NCI-H446 (cell line): Measurements from ENCODE around the gene KCNQ1.

Experiments
- DNase-seq, 2 experiments: peaks; one replicate each; lab custom pipeline; 2025; lab: John Stamatoyannopoulos, UW

The KCNQ1 gene

DNA sequence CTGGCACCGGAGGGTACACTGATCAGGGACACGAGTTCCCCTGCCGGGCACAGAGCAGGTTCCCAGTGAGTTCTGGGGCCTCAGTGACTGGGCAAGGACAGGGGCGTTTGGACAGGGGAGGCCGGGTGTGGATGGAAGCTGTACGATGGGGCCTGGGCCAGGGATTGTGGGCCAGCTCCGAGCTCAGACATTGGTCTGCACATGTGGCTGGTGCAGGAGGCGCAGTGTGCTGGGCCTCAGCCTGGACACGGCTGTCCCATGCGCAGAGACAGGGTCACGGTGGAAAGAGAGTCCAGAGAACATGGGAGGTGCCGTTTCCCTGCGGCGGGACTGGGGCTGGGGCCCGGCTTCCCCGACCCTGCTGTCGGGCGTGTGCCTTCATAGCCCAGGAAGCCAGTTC lies 380.0 kb downstream of the KCNQ1 start:
- no peak for DNase-seq

DNA sequence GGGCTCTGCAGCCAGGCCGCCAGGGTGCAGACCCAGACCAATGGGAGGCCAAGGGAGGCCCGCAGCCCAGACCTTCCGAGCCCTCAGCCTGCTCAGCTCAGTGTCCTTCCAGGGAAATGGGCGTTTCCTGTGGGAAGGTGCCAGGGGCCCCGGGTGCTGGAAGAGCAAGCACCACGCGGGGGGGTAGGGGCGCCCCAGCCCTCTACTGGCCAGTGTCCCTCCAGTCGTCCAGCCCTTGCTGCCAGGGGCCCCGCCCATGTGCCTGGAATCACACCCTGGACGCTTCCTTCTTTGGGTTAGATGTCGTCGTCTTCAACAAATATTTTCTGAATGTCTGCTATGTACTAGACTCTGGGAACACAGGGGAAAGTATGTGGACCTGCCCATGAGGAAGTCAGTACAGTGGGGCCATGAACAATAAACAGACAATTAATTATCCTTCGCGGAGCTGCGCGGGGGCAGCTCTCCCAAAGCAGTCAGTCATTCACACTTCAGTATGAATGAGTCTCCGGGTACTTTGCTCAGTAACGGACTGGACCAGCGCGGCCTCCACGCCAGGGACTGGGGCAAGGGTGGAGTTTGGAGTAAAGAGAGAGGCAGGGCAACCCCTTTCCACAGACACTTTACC lies 380.6 kb downstream of the KCNQ1 start:
- no peak for DNase-seq

DNA sequence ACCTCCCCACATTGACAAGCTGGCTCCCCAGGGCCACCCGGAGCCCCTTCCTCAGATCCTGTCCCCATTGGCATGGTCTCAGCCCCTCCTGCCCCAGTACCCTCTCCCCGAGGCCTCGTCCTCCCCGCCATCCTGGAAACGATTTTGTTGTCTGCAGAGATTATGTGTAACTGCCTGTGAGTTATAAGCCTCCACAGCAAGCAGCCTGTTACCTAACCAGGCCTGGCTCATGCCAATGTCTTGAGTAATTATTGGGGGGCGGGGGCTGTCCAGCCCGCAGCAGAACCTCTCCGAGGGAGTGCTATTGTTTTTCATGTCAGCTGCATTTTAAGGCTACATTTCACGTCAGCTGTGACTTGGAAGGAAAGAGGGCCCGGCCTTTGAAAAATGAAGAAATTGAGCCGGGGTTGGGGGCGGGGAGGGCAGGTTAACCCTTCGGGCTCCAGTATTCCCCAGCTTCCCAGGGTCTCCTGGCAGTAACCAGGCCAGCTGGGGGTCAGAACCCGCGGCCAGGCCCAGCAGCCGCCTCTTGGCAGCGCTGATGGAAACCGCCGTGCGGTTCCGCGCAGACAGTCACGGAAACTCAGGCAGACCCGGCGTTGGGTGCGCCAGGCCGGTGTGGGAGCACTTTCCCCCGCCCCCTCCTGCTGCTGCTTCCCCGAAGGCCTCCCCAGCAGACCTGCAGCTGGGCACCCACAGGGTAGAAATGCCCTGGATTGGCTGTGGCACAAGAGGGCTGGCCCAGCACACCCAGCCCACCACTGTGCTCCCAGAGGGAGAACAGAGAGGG lies 381.3 kb downstream of the KCNQ1 start:
- DNase-seq: no peak

DNA sequence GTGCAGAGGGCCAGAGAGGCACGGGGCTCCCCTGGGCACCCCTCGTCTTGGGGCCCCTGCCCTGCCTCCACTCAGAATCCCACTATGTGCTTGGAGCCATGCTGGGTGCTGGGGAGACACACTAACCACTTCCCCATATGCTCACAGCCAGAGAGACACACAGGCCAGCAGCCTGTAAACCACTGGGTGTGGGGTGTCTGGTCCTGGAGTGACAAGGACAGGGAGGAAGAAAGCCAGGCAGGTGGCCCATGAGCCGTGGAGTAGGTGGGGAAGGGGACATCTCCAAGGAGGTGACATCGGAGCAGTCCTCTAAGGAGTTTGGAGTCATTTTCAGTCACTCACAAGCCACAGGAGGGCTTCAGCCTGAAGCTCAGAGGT lies 381.9 kb downstream of the KCNQ1 start:
- DNase-seq: no peak

DNA sequence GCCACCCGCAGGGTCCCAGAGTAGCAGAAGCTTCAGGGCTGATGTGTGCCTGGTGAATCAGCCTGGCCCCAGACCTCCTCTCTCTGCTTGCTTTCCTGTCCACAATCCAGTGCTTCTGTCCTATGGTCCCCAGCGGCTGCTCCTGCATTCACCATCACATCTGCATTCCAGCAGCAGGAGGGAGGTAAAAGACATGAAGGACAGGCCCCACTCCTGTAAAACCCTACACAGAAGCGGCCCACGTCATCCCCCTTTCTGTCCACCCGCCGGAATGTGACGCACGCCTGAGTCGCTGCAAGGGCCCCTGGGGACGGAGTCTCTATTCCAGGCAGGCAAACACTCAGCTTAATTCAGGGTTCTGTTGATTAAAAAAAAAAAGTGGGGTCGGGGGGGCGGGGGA lies 382.4 kb downstream of the KCNQ1 start:
- no peak for DNase-seq

DNA sequence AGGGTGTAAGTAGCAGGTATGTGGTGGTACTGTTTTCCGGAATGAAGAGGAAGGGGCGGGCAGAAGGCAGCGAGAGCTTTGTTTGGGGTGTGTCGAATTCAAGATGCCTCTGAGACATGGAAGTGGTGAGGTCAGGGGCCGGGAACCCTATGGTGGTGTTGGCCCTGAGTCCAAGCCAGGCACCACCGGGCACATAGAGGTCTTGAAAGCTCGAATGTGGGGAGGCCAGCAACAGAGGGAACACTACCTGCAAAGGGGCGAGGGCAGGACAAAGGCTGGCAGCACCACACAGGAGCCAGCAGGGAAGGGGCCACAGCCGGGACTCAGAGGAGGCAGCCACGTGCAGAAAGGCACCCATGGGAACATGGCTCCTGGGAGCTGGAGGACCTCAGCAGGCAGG lies 383.0 kb downstream of the KCNQ1 start:
- no peak for DNase-seq

GRCh38 chr11:2828585-2829330 lies 383.9 kb downstream of the KCNQ1 start:
- no peak for DNase-seq

DNA sequence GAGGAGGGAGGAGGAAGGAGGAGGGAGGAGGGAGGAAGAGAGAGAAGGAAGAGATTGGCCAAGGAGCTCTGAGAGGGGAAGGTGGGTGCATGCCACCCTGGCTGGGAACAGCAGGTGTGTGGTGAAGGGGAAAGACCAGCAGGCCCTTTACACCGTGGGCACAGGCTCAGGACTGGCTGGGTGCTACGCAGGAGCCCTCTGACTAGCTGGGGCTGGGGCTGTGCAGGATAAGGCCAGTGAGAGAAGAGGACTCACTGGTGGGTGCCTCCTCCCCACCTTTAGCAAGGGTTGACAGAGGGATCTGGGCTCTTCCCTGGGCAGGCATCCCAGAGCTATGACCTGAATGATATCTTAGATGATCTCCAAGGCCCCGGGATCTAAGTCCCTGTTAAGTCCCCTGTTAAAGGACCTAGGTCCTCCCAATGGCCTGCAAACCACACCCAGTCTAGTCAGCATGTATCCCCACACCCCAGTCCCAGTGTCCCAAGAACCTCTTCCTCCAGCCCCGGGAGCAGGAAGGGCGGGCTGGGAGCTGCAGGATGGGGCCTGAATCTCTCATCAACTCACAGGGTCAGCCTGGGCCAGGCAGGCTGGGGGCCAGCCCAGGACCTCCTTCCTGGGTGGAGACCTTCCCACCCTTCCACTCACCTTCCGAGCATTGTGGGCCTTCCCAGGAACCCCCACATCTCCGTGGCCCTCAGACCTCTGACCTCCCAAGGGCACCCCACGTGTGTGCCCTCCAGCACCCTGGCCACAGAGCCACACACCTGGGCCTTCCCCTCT lies 385.4 kb downstream of the KCNQ1 start:
- no peak for DNase-seq

DNA sequence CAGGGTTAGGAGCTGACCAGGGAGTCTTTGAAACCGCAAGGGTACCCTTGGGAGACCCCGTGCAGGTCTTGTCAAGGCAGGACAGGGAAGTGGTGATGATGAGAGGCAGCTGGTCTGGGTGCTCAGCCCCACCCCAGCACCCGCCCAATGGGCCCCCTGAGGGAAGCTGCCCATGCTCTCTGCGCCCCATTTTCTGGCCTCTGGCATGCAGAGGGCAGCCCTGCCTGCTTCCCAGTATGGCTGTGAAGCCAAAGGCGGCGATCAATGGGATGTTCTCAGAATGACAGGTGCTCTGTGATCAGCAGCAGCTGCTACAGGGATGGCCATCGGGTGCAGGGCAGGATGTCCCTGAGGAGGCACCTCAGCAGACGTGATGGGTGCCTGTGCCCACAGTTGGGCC lies 386.1 kb downstream of the KCNQ1 start:
- DNase-seq: no peak

GRCh38 chr11:2831781-2832532 lies 387.1 kb downstream of the KCNQ1 start:
- DNase-seq: no peak

- no peak for DNase-seq
Measured at GRCh38 chr11:2832533-2833020, 387.8 kb downstream of the KCNQ1 start.

- no peak for DNase-seq
Measured at GRCh38 chr11:2833051-2833715, 388.4 kb downstream of the KCNQ1 start.

DNA sequence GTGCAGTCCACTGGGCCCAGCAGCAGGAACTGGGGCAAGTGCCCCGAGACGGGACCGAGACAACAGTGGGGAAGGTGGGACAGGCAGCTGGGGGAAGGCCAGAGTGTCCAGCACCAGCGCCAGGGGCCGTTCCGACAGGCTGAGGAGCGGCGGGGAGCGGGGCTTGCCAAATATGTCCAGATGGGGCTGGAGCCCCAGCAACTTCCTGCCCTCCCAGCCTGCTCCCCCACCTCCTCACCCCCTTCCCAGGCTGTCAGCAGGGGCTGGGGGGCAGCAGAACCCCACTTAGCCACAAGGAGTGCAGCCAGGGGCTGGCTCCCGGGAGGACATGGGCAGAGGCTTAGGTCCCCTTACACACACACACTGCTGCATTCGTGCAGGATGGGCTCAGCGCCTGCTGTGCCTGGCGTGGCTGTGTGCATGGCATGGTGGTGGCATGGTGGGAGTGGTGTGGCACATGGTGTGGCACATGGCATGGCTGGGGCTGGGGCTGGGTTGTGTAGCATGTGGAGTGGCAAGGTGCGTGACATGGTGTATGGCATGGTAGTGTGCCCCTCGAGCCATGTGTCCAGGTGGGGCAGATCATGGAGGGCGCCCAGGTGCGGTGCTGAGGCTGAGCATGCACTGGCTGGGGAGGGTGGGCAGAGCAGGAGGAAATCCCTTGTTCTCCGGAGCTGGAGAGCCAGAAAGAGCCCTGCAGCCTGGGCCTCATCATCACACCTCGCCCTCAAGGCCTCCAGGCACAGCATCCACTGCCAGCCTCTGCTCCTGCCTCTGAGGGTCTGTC lies 389.1 kb downstream of the KCNQ1 start:
- no peak for DNase-seq

GRCh38 chr11:2834503-2835273 lies 389.9 kb downstream of the KCNQ1 start:
- DNase-seq: no peak

DNA sequence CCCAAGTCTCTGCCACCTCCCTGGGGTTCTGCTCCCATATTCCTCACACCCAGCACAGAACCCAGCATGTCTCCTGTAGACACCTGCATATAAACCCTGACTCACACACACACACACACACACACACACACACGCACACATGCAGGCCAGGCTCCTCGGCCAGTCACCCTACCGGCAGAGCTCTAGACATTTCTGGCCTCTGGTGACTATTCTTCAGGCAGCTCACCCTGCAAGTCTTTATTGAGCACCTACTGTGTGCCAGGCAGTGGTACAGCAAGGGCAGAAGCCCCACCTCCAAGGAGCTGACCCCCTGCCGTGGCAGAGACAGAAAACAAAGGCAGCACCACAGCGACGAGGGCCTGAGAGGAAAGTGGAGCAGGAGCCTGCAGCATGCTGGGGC lies 390.5 kb downstream of the KCNQ1 start:
- no peak for DNase-seq

GRCh38 chr11:2835751-2836150 lies 390.9 kb downstream of the KCNQ1 start:
- no peak for DNase-seq

GRCh38 chr11:2836315-2837095 lies 391.7 kb downstream of the KCNQ1 start:
- no peak for DNase-seq

DNA sequence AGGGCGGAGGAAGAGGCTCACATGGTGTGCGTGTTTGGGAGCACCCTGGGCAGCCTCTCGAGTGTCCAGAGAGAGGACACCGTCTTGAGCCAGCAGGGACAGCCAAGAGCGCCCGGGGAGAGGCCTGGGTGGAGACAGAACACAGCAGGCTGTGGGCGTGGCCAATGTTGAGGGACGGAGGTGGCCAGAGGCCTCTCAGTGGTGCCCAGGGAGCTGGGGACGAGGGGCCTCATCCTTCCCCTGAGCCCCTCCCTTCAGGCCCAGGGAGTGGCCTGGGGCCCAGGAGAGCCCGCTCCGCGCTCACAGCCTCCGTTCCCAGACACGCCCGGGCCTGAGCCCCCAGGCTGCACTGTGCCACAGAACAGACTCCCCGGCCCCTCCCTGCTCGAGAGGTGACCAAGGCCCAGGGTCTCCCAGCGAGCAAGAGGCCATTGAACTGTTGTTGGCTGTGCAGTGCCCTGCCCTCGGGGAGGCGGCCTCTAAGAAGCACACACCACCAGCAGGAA lies 392.3 kb downstream of the KCNQ1 start:
- DNase-seq: no peak
